Neural cell (in vitro differentiated cells): Measurements from ENCODE around the gene KCNQ1OT1. TPM values are rescaled to one million over a fixed set of nuclear protein-coding genes. Genes with fewer than 3 reads are reported as not detected.

Source experiments
- H2AFZ ChIP-seq: fragments of 200-600, 300-800 bp; sonication (generic), shearing (Covaris generic); 2 replicates; pipeline ENCODE4 v1.6.0; 2014; ENCODE audit warnings: low read depth, mild to moderate bottlenecking, antibody characterized with exemption, low read length, moderate library complexity
- H3F3A ChIP-seq: fragments of 200-600 bp; shearing (Covaris generic); 2 replicates; pipeline ENCODE4 v1.6.1; 2016; ENCODE audit warnings: mild to moderate bottlenecking, moderate library complexity, mixed read lengths, antibody characterized with exemption, low read length; ENCODE audit not compliant: insufficient read depth, poor library complexity, severe bottlenecking
- H3K27ac ChIP-seq: fragments of 200-600, 300-800 bp; sonication (generic), shearing (Covaris generic); 2 replicates; pipeline ENCODE4 v1.5.1; 2014; ENCODE audit warnings: mild to moderate bottlenecking, low read length, moderate library complexity
- H3K27me3 ChIP-seq: fragments of 300-800, 200-600 bp; sonication (generic), shearing (Covaris generic); 2 replicates; pipeline ENCODE4 v1.6.0; 2014; ENCODE audit warnings: mild to moderate bottlenecking, low read depth, low read length, moderate library complexity; ENCODE audit not compliant: insufficient read depth
- H3K36me3 ChIP-seq: fragments of 300-800, 200-600 bp; sonication (generic), shearing (Covaris generic); 2 replicates; pipeline ENCODE4 v1.5.1; 2014; ENCODE audit warnings: mild to moderate bottlenecking, antibody characterized with exemption, low read length, moderate library complexity; ENCODE audit not compliant: insufficient read depth
- H3K4me2 ChIP-seq: fragments of 300-800, 200-600 bp; sonication (generic), shearing (Covaris generic); 2 replicates; pipeline ENCODE4 v1.6.0; 2014; ENCODE audit warnings: mild to moderate bottlenecking, low read length
- H3K4me3 ChIP-seq: fragments of 300-800, 200-600 bp; sonication (generic), shearing (Covaris generic); 2 replicates; pipeline ENCODE4 v1.5.1; 2014; ENCODE audit warnings: mild to moderate bottlenecking, low read length, moderate library complexity
- H3K79me2 ChIP-seq: fragments of 200-600 bp; shearing (Covaris generic); replicated peaks from 2 replicates; pipeline ENCODE4 v1.6.0; 2014; ENCODE audit warnings: mild to moderate bottlenecking, low read length, moderate library complexity; ENCODE audit not compliant: insufficient read depth
- H3K9ac ChIP-seq: fragments of 300-800, 200-600 bp; sonication (generic), shearing (Covaris generic); 2 replicates; pipeline ENCODE4 v1.6.1; 2016; ENCODE audit warnings: mild to moderate bottlenecking, low read length, mixed read lengths
- H3K9me2 ChIP-seq: fragments of 200-600 bp; shearing (Covaris generic); 2 replicates; pipeline ENCODE4 v1.6.1; 2016; ENCODE audit warnings: mild to moderate bottlenecking, low read length, mixed read lengths; ENCODE audit not compliant: insufficient read depth
- H3K9me3 ChIP-seq: fragments of 200-600, 300-800 bp; sonication (generic), shearing (Covaris generic); 2 replicates; pipeline ENCODE4 v1.6.1; 2016; ENCODE audit warnings: mild to moderate bottlenecking, mixed run types, low read length, moderate library complexity, mixed read lengths
- H4K20me1 ChIP-seq: fragments of 200-600 bp; shearing (Covaris generic); 2 replicates; pipeline ENCODE4 v1.6.1; 2016; ENCODE audit warnings: mild to moderate bottlenecking, mixed run types; ENCODE audit not compliant: insufficient read depth
- EP300 ChIP-seq: fragments of 450-650 bp; conservative IDR thresholded peaks from 2 replicates; pipeline ENCODE4 v1.6.1; 2014; ENCODE audit warnings: antibody characterized with exemption, mild to moderate bottlenecking, moderate library complexity; ENCODE audit not compliant: poor library complexity, severe bottlenecking
- EZH2 ChIP-seq: fragments of 200-600, 300-800 bp; shearing (Covaris generic), sonication (generic); IDR thresholded peaks from 2 replicates; pipeline ENCODE4 v1.6.1; 2014; ENCODE audit warnings: antibody characterized with exemption, low read length, borderline replicate concordance, mild to moderate bottlenecking; ENCODE audit not compliant: insufficient read depth, poor library complexity, severe bottlenecking
- MXI1 ChIP-seq: fragments of 450-650 bp; conservative IDR thresholded peaks from 2 replicates; pipeline ENCODE4 v1.6.1; 2014; ENCODE audit warnings: antibody characterized with exemption, mild to moderate bottlenecking; ENCODE audit not compliant: poor library complexity, severe bottlenecking
- POLR2AphosphoS5 ChIP-seq: IDR thresholded peaks from 2 replicates; pipeline ENCODE4 v1.6.1; 2012
- SMC3 ChIP-seq: fragments of 450-650 bp; conservative IDR thresholded peaks from 2 replicates; pipeline ENCODE4 v1.6.1; 2014; ENCODE audit warnings: antibody characterized with exemption, mild to moderate bottlenecking, moderate library complexity; ENCODE audit not compliant: poor library complexity
- TAF1 ChIP-seq: IDR thresholded peaks from 2 replicates; pipeline ENCODE4 v1.6.1; 2012; ENCODE audit warnings: low read depth
- polyA plus RNA-seq: library from polyadenylated mRNA; depleted of rRNA; stranded (reverse); fragments of >200 nt; gene quantifications from 2 replicates; pipeline ENCODE4 v1.2.3, GENCODE V29; 2014
- TF ChIP-seq, protein P1 (sequence below): fragments of 450-650 bp; IDR thresholded peaks from 2 replicates; pipeline ENCODE4 v1.5.1; 2014; ENCODE audit warnings: antibody characterized with exemption, mild to moderate bottlenecking, moderate library complexity; ENCODE audit not compliant: poor library complexity, severe bottlenecking
- TF ChIP-seq, protein P2 (sequence below): IDR thresholded peaks from 2 replicates; pipeline ENCODE4 v1.6.1; 2012; ENCODE audit warnings: borderline replicate concordance

Gene KCNQ1OT1
- polyA plus RNA-seq, 1 donor from 2014 or later: 0.12 TPM

DNA sequence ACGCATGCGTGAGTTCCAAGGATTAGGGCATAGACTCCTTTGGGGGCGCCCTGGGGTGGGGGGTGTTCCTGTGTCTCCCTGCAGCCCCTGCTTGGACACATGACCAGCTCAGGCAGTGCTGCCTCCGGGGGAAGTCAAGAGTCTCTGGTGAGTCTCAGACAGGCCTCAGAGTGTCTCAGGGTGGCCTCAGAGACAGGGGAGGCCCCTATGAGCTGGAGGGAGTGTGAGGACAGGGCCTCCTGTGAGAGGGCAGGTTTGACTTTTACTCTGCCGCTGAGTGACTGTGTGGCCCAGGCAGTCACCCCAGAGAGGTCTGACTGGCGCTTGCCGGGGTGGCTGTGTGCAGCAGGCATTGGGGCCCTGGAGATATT is 41.2 kb upstream of the KCNQ1OT1 start:
- Histone ChIP-seq H3K4me3 (no peak overlapping the region), H3K9me3 (no peaks in the 10 kb centered on the region), H3K27ac (no peak overlapping the region), H3K9ac (no peak overlapping the region), H3K4me2 (no peak overlapping the region), H3K36me3 (no peaks in the 10 kb centered on the region), H3K27me3 (no peaks in the 10 kb centered on the region), H3K79me2 (no peaks in the 10 kb centered on the region), H3F3A (no peaks in the 10 kb centered on the region), H2AFZ (no peak overlapping the region), H3K9me2 (no peaks in the 10 kb centered on the region), H4K20me1 (no peaks in the 10 kb centered on the region)
- TF ChIP-seq SMC3 (no peak), MXI1 (no peak), POLR2AphosphoS5 (no peak), TAF1 (no peak)
- TF ChIP-seq, protein P1, sequence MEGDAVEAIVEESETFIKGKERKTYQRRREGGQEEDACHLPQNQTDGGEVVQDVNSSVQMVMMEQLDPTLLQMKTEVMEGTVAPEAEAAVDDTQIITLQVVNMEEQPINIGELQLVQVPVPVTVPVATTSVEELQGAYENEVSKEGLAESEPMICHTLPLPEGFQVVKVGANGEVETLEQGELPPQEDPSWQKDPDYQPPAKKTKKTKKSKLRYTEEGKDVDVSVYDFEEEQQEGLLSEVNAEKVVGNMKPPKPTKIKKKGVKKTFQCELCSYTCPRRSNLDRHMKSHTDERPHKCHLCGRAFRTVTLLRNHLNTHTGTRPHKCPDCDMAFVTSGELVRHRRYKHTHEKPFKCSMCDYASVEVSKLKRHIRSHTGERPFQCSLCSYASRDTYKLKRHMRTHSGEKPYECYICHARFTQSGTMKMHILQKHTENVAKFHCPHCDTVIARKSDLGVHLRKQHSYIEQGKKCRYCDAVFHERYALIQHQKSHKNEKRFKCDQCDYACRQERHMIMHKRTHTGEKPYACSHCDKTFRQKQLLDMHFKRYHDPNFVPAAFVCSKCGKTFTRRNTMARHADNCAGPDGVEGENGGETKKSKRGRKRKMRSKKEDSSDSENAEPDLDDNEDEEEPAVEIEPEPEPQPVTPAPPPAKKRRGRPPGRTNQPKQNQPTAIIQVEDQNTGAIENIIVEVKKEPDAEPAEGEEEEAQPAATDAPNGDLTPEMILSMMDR: no peak
- TF ChIP-seq, protein P2, sequence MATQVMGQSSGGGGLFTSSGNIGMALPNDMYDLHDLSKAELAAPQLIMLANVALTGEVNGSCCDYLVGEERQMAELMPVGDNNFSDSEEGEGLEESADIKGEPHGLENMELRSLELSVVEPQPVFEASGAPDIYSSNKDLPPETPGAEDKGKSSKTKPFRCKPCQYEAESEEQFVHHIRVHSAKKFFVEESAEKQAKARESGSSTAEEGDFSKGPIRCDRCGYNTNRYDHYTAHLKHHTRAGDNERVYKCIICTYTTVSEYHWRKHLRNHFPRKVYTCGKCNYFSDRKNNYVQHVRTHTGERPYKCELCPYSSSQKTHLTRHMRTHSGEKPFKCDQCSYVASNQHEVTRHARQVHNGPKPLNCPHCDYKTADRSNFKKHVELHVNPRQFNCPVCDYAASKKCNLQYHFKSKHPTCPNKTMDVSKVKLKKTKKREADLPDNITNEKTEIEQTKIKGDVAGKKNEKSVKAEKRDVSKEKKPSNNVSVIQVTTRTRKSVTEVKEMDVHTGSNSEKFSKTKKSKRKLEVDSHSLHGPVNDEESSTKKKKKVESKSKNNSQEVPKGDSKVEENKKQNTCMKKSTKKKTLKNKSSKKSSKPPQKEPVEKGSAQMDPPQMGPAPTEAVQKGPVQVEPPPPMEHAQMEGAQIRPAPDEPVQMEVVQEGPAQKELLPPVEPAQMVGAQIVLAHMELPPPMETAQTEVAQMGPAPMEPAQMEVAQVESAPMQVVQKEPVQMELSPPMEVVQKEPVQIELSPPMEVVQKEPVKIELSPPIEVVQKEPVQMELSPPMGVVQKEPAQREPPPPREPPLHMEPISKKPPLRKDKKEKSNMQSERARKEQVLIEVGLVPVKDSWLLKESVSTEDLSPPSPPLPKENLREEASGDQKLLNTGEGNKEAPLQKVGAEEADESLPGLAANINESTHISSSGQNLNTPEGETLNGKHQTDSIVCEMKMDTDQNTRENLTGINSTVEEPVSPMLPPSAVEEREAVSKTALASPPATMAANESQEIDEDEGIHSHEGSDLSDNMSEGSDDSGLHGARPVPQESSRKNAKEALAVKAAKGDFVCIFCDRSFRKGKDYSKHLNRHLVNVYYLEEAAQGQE: no peak

DNA sequence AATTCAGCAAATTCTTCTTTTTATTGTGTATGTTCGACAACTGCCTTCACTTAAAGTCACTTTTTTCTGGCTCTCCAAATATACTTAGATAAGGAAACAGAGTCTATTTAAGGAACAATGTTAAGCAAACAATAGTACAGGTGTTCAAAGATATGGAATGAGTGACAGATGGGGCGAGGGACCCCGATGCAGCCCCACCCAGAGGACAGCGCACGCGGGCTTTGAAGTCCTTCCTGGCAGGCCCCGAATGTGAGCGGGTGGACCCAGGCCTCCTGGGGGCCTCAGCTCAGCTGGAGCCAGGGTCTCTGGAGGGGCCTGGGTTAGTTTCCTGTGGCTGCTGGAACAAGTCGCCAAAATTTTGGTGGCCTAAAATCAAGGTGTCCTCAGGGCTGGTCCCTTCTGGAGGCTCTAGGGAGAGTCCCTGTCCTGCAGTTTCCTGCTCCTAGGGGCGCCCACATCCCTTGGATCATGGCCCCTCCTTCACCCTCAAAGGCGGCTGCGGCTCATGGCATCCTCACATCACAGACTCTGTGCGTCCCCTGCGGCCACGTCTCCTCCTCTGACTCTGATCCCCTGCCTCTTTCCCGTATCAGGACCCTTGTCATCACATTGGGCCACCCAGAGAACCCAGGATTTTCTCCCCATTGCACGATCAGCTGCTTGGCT is 40.6 kb upstream of the KCNQ1OT1 start:
- H3K36me3 ChIP-seq: no peaks in the 10 kb centered on the region
- no peaks in the 10 kb centered on the region for H3K79me2 ChIP-seq
- H3K9ac ChIP-seq: no peak overlapping the region
- TF ChIP-seq TAF1 (no peak), POLR2AphosphoS5 (no peak), EP300 (no peak), MXI1 (no peak), EZH2 (no peak)
- TF ChIP-seq, protein P2: no peak
- TF ChIP-seq, protein P1: no peak
- H3K9me3 ChIP-seq: no peaks in the 10 kb centered on the region
- no peaks in the 10 kb centered on the region for H3K9me2 ChIP-seq
- H3K27me3 ChIP-seq: no peaks in the 10 kb centered on the region
- H3F3A ChIP-seq: no peaks in the 10 kb centered on the region
- no peak overlapping the region for H2AFZ ChIP-seq
- H3K4me3 ChIP-seq: no peak overlapping the region
- no peak overlapping the region for H3K4me2 ChIP-seq
- H4K20me1 ChIP-seq: no peaks in the 10 kb centered on the region
- no peak overlapping the region for H3K27ac ChIP-seq
